GM23338 (cell line): ENCODE results near the gene BCL11B. TPM values are rescaled to one million over a fixed set of nuclear protein-coding genes. Genes with fewer than 3 reads are reported as not detected.

Experiments used
- ATAC-seq: fragments of 200-7000 bp; cut with Tn5 transposase; 3 replicates; pipeline ENCODE4 v1.9.1; 2020
- DNase-seq: peaks from one replicate; pipeline ENCODE4 v3.0.0-alpha.2; 2015; ENCODE audit warnings: low spot score
- H2AFZ ChIP-seq: fragments of 200-600 bp; sonication (generic); 2 replicates; pipeline ENCODE4 v1.8.0; 2016; ENCODE audit warnings: antibody characterized with exemption, mild to moderate bottlenecking, moderate library complexity
- H3F3A ChIP-seq: fragments of 200-600 bp; sonication (generic); replicated peaks from 2 replicates; pipeline ENCODE4 v1.8.0; 2017; ENCODE audit warnings: antibody characterized with exemption, mixed run types, low read depth
- H3K27ac ChIP-seq: fragments of 200-600 bp; sonication (generic); 2 replicates; pipeline ENCODE4 v1.6.1; 2016; ENCODE audit warnings: low read depth
- H3K27me3 ChIP-seq: fragments of 200-600 bp; sonication (generic); 2 replicates; pipeline ENCODE4 v1.8.0; 2016; ENCODE audit warnings: mild to moderate bottlenecking, mixed run types, moderate library complexity; ENCODE audit not compliant: insufficient read depth
- H3K36me3 ChIP-seq: fragments of 200-600 bp; sonication (generic); 2 replicates; pipeline ENCODE4 v1.8.0; 2016; ENCODE audit warnings: mild to moderate bottlenecking; ENCODE audit not compliant: insufficient read depth
- H3K4me1 ChIP-seq: fragments of 200-600 bp; sonication (generic); 2 replicates; pipeline ENCODE4 v1.8.0; 2016; ENCODE audit warnings: mild to moderate bottlenecking, moderate library complexity; ENCODE audit not compliant: insufficient read depth
- H3K4me2 ChIP-seq: fragments of 200-600 bp; sonication (generic); 2 replicates; pipeline ENCODE4 v1.7.1; 2017; ENCODE audit warnings: mixed run types
- H3K4me3 ChIP-seq: fragments of 200-600 bp; sonication (generic); 2 replicates; pipeline ENCODE4 v1.6.1; 2016; ENCODE audit warnings: mixed run types
- H3K79me2 ChIP-seq: fragments of 200-600 bp; sonication (generic); replicated peaks from 2 replicates; pipeline ENCODE4 v1.8.0; 2017; ENCODE audit warnings: mild to moderate bottlenecking; ENCODE audit not compliant: insufficient read depth
- H3K9me2 ChIP-seq: fragments of 200-600 bp; sonication (generic); 2 replicates; pipeline ENCODE4 v1.8.0; 2017; ENCODE audit not compliant: insufficient read depth
- H4K20me1 ChIP-seq: fragments of 200-600 bp; sonication (generic); replicated peaks from 2 replicates; pipeline ENCODE4 v1.8.0; 2017; ENCODE audit warnings: mild to moderate bottlenecking; ENCODE audit not compliant: insufficient read depth
- H3K27ac Mint-ChIP-seq: 2 replicates; pipeline ENCODE4 v1.8.0; 2020; ENCODE audit warnings: inconsistent platforms, mild to moderate bottlenecking, moderate library complexity, mixed read lengths
- H3K27me3 Mint-ChIP-seq: 3 replicates; pipeline ENCODE4 v1.8.0; 2022; ENCODE audit warnings: low read depth, mild to moderate bottlenecking, moderate library complexity, mixed read lengths, inconsistent platforms; ENCODE audit not compliant: insufficient read depth, poor library complexity
- H3K36me3 Mint-ChIP-seq: 3 replicates; pipeline ENCODE4 v1.8.0; 2021; ENCODE audit warnings: low read depth, mild to moderate bottlenecking, inconsistent platforms, moderate library complexity, mixed read lengths
- H3K4me1 Mint-ChIP-seq: 3 replicates; pipeline ENCODE4 v1.8.0; 2020; ENCODE audit warnings: mild to moderate bottlenecking, inconsistent platforms, mixed read lengths
- H3K4me3 Mint-ChIP-seq: 3 replicates; pipeline ENCODE4 v1.8.0; 2021; ENCODE audit warnings: moderate library complexity, mild to moderate bottlenecking, inconsistent platforms, mixed read lengths
- H3K9me3 Mint-ChIP-seq: 3 replicates; pipeline ENCODE4 v1.8.0; 2020; ENCODE audit warnings: moderate library complexity, mild to moderate bottlenecking, inconsistent platforms, mixed read lengths
- POLR2AphosphoS5 ChIP-seq: IDR thresholded peaks from 2 replicates; pipeline ENCODE4 v1.6.1; 2016; ENCODE audit warnings: antibody characterized with exemption, low read depth
- ZNF114 ChIP-seq: fragments of 250-450 bp; sonication (Bioruptor Pico); IDR thresholded peaks from 2 replicates; pipeline ENCODE4 v1.5.0; 2020; ENCODE audit warnings: mild to moderate bottlenecking, moderate library complexity
- polyA plus RNA-seq: library from polyadenylated mRNA; unstranded; fragments of >200 nt; fragmentation: Nextera tagmentation; extraction: Ambion mirVana; gene quantifications from 2 replicates; pipeline ENCODE4 v1.2.1, GENCODE V29; 2016
- total RNA-seq: library from RNA; depleted of rRNA; stranded (reverse); fragments of >200 nt; shearing (Covaris generic); gene quantifications from 2 replicates; pipeline ENCODE4 v1.2.3, GENCODE V29; 2014
- TF ChIP-seq, protein P1 (sequence below): IDR thresholded peaks from 2 replicates; pipeline ENCODE4 v1.6.1; 2016; ENCODE audit warnings: antibody characterized with exemption
- TF ChIP-seq, protein P2 (sequence below): fragments of 250-450 bp; sonication (Bioruptor Pico); IDR thresholded peaks from 2 replicates; pipeline ENCODE4 v1.5.0; 2020; ENCODE audit warnings: mild to moderate bottlenecking, moderate library complexity
- TF ChIP-seq, protein P3 (sequence below), 2 experiments: fragments of 200-600 bp in 1 of 2; sonication (generic) in 1 of 2; conservative IDR thresholded peaks; 2 replicates each; pipeline versions ENCODE4 v1.5.1 to v1.6.1; 2016 to 2017; ENCODE audit warnings: antibody characterized with exemption in 2 of 2, low read depth in 2 of 2, mild to moderate bottlenecking in 2 of 2, moderate library complexity in 1 of 2

The BCL11B gene
- total and polyA plus RNA-seq, 2 experiments from 2014 or later, result 2.4 to 6.7 TPM

DNA sequence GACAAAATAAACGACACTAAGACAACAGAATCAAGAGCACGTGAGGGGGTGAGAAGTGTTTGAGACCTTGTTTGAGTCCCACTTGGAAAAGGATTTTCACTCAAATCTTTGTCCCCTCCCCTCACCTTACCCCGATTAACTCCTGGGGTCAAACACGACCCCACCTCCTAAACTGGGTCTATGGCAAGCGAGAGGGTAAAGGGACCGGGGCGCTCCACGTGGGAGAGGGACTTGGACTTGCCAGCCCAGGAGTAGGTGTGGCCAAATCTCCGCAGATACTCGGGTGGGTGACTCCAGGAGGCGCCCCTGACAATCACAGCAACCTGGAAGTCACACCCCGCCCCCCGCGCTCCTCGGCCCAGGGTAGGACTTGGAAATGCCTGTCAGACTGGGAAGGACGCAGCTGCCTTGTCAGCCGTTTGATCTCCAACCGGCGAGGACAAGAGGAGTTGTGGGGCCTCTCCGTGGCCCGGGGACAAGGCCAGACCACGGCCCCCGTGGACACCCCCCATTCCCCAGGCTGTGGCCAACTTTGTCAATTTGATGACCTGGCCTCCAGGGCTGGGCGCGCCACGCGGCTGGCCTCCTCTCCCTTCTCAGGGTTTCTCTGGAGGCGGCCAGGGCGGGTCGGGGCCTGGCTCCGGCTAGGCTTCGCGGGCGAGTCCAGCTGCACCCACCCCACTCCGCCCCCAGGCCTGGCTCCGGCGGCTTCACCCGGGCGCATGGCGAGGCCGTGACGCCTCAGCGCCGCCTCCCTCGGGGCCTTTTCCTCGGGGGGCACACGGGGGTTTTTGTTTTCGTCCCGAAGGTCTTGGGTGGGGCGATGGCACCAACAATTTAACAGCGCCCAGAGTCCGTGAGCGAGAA is 1.1 kb upstream of the BCL11B start:
- peaks cover 29% of the 10 kb centered on the region for H3K27me3 Mint-ChIP-seq
- Histone ChIP-seq H3K9me2 (no peaks in the 10 kb centered on the region), H3K4me3 (peak overlapping the region; percentile 79), H3K79me2 (peaks cover 26% of the 10 kb centered on the region), H3K36me3 (no peaks in the 10 kb centered on the region), H3K4me1 (peaks cover 45% of the 10 kb centered on the region), H4K20me1 (no peaks in the 10 kb centered on the region), H3K27ac (peak overlapping the region; percentile 78; the same call in 1 of the 2 replicates), H3K4me2 (peak overlapping the region; percentile 88), H3F3A (peaks cover 9% of the 10 kb centered on the region; the same call in 1 of the 2 replicates), H2AFZ (peak overlapping the region; percentile 90), H3K27me3 (peaks cover 4% of the 10 kb centered on the region; the same call in 1 of the 2 replicates)
- H3K4me3 Mint-ChIP-seq, result peak overlapping the region; percentile 91
- TF ChIP-seq, protein P1, sequence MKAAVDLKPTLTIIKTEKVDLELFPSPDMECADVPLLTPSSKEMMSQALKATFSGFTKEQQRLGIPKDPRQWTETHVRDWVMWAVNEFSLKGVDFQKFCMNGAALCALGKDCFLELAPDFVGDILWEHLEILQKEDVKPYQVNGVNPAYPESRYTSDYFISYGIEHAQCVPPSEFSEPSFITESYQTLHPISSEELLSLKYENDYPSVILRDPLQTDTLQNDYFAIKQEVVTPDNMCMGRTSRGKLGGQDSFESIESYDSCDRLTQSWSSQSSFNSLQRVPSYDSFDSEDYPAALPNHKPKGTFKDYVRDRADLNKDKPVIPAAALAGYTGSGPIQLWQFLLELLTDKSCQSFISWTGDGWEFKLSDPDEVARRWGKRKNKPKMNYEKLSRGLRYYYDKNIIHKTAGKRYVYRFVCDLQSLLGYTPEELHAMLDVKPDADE, result no peak
- TF ChIP-seq, protein P2, sequence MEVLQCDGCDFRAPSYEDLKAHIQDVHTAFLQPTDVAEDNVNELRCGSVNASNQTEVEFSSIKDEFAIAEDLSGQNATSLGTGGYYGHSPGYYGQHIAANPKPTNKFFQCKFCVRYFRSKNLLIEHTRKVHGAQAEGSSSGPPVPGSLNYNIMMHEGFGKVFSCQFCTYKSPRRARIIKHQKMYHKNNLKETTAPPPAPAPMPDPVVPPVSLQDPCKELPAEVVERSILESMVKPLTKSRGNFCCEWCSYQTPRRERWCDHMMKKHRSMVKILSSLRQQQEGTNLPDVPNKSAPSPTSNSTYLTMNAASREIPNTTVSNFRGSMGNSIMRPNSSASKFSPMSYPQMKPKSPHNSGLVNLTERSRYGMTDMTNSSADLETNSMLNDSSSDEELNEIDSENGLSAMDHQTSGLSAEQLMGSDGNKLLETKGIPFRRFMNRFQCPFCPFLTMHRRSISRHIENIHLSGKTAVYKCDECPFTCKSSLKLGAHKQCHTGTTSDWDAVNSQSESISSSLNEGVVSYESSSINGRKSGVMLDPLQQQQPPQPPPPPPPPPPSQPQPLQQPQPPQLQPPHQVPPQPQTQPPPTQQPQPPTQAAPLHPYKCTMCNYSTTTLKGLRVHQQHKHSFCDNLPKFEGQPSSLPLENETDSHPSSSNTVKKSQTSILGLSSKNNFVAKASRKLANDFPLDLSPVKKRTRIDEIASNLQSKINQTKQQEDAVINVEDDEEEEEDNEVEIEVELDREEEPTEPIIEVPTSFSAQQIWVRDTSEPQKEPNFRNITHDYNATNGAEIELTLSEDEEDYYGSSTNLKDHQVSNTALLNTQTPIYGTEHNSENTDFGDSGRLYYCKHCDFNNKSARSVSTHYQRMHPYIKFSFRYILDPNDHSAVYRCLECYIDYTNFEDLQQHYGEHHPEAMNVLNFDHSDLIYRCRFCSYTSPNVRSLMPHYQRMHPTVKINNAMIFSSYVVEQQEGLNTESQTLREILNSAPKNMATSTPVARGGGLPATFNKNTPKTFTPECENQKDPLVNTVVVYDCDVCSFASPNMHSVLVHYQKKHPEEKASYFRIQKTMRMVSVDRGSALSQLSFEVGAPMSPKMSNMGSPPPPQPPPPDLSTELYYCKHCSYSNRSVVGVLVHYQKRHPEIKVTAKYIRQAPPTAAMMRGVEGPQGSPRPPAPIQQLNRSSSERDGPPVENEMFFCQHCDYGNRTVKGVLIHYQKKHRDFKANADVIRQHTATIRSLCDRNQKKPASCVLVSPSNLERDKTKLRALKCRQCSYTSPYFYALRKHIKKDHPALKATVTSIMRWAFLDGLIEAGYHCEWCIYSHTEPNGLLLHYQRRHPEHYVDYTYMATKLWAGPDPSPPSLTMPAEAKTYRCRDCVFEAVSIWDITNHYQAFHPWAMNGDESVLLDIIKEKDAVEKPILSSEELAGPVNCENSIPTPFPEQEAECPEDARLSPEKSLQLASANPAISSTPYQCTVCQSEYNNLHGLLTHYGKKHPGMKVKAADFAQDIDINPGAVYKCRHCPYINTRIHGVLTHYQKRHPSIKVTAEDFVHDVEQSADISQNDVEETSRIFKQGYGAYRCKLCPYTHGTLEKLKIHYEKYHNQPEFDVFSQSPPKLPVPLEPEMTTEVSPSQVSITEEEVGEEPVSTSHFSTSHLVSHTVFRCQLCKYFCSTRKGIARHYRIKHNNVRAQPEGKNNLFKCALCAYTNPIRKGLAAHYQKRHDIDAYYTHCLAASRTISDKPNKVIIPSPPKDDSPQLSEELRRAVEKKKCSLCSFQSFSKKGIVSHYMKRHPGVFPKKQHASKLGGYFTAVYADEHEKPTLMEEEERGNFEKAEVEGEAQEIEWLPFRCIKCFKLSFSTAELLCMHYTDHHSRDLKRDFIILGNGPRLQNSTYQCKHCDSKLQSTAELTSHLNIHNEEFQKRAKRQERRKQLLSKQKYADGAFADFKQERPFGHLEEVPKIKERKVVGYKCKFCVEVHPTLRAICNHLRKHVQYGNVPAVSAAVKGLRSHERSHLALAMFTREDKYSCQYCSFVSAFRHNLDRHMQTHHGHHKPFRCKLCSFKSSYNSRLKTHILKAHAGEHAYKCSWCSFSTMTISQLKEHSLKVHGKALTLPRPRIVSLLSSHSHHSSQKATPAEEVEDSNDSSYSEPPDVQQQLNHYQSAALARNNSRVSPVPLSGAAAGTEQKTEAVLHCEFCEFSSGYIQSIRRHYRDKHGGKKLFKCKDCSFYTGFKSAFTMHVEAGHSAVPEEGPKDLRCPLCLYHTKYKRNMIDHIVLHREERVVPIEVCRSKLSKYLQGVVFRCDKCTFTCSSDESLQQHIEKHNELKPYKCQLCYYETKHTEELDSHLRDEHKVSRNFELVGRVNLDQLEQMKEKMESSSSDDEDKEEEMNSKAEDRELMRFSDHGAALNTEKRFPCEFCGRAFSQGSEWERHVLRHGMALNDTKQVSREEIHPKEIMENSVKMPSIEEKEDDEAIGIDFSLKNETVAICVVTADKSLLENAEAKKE (CRISPR knock-in tag), result no peak
- TF ChIP-seq ZNF114 (CRISPR knock-in tag), result no peak
- TF ChIP-seq, protein P3, sequence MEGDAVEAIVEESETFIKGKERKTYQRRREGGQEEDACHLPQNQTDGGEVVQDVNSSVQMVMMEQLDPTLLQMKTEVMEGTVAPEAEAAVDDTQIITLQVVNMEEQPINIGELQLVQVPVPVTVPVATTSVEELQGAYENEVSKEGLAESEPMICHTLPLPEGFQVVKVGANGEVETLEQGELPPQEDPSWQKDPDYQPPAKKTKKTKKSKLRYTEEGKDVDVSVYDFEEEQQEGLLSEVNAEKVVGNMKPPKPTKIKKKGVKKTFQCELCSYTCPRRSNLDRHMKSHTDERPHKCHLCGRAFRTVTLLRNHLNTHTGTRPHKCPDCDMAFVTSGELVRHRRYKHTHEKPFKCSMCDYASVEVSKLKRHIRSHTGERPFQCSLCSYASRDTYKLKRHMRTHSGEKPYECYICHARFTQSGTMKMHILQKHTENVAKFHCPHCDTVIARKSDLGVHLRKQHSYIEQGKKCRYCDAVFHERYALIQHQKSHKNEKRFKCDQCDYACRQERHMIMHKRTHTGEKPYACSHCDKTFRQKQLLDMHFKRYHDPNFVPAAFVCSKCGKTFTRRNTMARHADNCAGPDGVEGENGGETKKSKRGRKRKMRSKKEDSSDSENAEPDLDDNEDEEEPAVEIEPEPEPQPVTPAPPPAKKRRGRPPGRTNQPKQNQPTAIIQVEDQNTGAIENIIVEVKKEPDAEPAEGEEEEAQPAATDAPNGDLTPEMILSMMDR (conservative IDR thresholded peaks at IDR 0.05; ENCODE audit: low read depth in 2 of 2), result 0 out of 4 replicates have a peak, but pooled peaks of 1 of the 2 experiments have one; percentile 10
- peak; percentile 45; the same call in 1 of the 2 replicates for TF ChIP-seq POLR2AphosphoS5
- DNase-seq (peak; percentile 73), ATAC-seq (peak; percentile 11)
- no peak overlapping the region; the same call in 1 of the 2 replicates for H3K27ac Mint-ChIP-seq
- H3K4me1 Mint-ChIP-seq, result peaks cover 32% of the 10 kb centered on the region
- peaks cover 3% of the 10 kb centered on the region; the same call in 2 of the 3 replicates for H3K9me3 Mint-ChIP-seq
- no peaks in the 10 kb centered on the region; the same call in 2 of the 3 replicates for H3K36me3 Mint-ChIP-seq
